ENCODE results near the gene SYNE2. TPM values are rescaled to one million over a fixed set of nuclear protein-coding genes. Genes with fewer than 3 reads are reported as not detected.

SYNE2 gene
- total and polyA plus RNA-seq, 2 of the 8 experiments (the other 6 are each of a cell fraction or from before 2014, with no cell fraction given): 32.6 to 46.1 TPM

GRCh38 chr14:64210216-64210615, 357.4 kb downstream of the SYNE2 start:
- H3K18ac ChIP-seq (ENCODE audit: extremely low read depth, low read length): no peak overlapping the region
- no peak overlapping the region for H3K4ac ChIP-seq (replicated peaks; ENCODE audit: insufficient read length, low read depth, low read length)
- H2BK12ac ChIP-seq (ENCODE audit: low read depth, low read length): no peak overlapping the region
- ChIA-PET POLR2A (ENCODE audit: partially characterized antibody) (interaction anchor here (1.3 kb wide), 1 partner anchor 25 kb away, joined by 3 read pairs; no protein-coding TSS in a partner anchor), CTCF (ENCODE audit: partially characterized antibody) (interaction anchor here (0.9 to 2.5 kb wide), 5 partner anchors 9 to 67 kb away, joined by 3 to 14 read pairs (median 5); no protein-coding TSS in a partner anchor)
- peaks cover 6 to 47% (median 25%) of the 10 kb centered on the region in 4 experiments; a peak in 6 of 8 replicates for H3K36me3 ChIP-seq (ENCODE audit: control insufficient read depth in 2 of 4, insufficient read depth in 4 of 4, low read length in 3 of 4)
- H3K14ac ChIP-seq (ENCODE audit: insufficient read length): no peak overlapping the region
- H3K23ac ChIP-seq (ENCODE audit: insufficient read length): no peak overlapping the region
- H2BK120ac ChIP-seq (replicated peaks; ENCODE audit: low read depth, low read length): no peak overlapping the region
- no peak overlapping the region for H3K27ac ChIP-seq (ENCODE audit: low read depth, low read length)
- no peaks in the 10 kb centered on the region for H3K23me2 ChIP-seq (ENCODE audit: low read depth, low read length)
- no peaks in the 10 kb centered on the region for H4K20me1 ChIP-seq (replicated peaks in 1 of 2; ENCODE audit: control insufficient read depth in 1 of 2, insufficient read depth in 2 of 2, low read length in 2 of 2)
- no peak overlapping the region for H3K56ac ChIP-seq (replicated peaks; ENCODE audit: insufficient read length, low read depth, low read length)
- DNase-seq (ENCODE audit: low read depth in 1 of 2, low spot score in 2 of 2) (no peak), FAIRE-seq (no peak)
- no peaks in the 10 kb centered on the region for H3K9me3 ChIP-seq (ENCODE audit: insufficient read depth in 2 of 2, low read depth in 1 of 2, low read length in 1 of 2)
- no peak overlapping the region for H3K9ac ChIP-seq (replicated peaks in 1 of 4; ENCODE audit: extremely low read depth in 1 of 4, low read depth in 3 of 4, low read length in 3 of 4)
- H3K79me1 ChIP-seq (ENCODE audit: low read depth, low read length): no peaks in the 10 kb centered on the region
- no peaks in the 10 kb centered on the region for H3K4me1 ChIP-seq (replicated peaks in 1 of 4; ENCODE audit: control insufficient read depth in 3 of 4, insufficient read depth in 4 of 4, low read length in 3 of 4)
- WGBS, 2 experiments (ENCODE audit: extremely low coverage in 1 of 2, insufficient coverage in 1 of 2, insufficient read length in 1 of 2, insufficient replicate concordance in 2 of 2, low coverage in 1 of 2, low lambda C conversion rate in 2 of 2, missing lambda C conversion rate in 1 of 2): 94% methylated on average over 12 of the region's 12 CpGs; no CpG with 5 or more reads in 1 of the 2 experiments
- H4K91ac ChIP-seq (replicated peaks; ENCODE audit: insufficient read length, low read length): no peak overlapping the region
- no peak overlapping the region for H3K4me3 ChIP-seq (ENCODE audit: extremely low read depth in 1 of 4, insufficient read depth in 2 of 4, low read depth in 3 of 4, low read length in 4 of 4)
- H2BK20ac ChIP-seq (ENCODE audit: low read length): no peak overlapping the region
- H2AK5ac ChIP-seq (ENCODE audit: low read depth, low read length): no peak overlapping the region
- no peak overlapping the region for H3K4me2 ChIP-seq (ENCODE audit: insufficient read depth in 1 of 2, low read depth in 2 of 2, low read length in 2 of 2)
- no peaks in the 10 kb centered on the region for H3K79me2 ChIP-seq (ENCODE audit: control insufficient read depth in 1 of 2, insufficient read depth in 2 of 2, low read length in 2 of 2)
- no peak overlapping the region for H4K5ac ChIP-seq (ENCODE audit: insufficient read length, low read depth, low read length)
- H2BK5ac ChIP-seq (ENCODE audit: low read depth, low read length): peak overlapping the region; percentile 66; the same call in 1 of the 2 replicates
- H3K27me3 ChIP-seq (replicated peaks in 1 of 4; ENCODE audit: control insufficient read depth in 3 of 4, extremely low read depth in 1 of 4, insufficient read depth in 3 of 4, low read length in 3 of 4): no peaks in the 10 kb centered on the region
- no peak overlapping the region for H4K8ac ChIP-seq (ENCODE audit: extremely low read depth, insufficient read depth, low read length)
- H2BK15ac ChIP-seq (ENCODE audit: low read length): no peak overlapping the region
- no peak overlapping the region for H2AFZ ChIP-seq (ENCODE audit: low read length)
- TF ChIP-seq POLR2A (IDR thresholded peaks at IDR 0.05; ENCODE audit: control extremely low read depth in 1 of 2, low read depth in 2 of 2, low read length in 2 of 2): no peak
- no peak for TF ChIP-seq POLR2AphosphoS5 (IDR thresholded peaks at IDR 0.05; ENCODE audit: low read depth, low read length)
- no peak for TF ChIP-seq HDAC6 (IDR thresholded peaks at IDR 0.05; ENCODE audit: low read depth, low read length)

Measured in H1 (cell line).